SH-SY5Y (cell line): Measurements from ENCODE around the gene SLC10A6.

Experiments
- GATA2 ChIP-seq: IDR thresholded peaks from 2 replicates; pipeline ENCODE4 v1.6.1; 2011; ENCODE audit warnings: mild to moderate bottlenecking, low read depth, low read length
- GATA3 ChIP-seq: IDR thresholded peaks from 2 replicates; pipeline ENCODE4 v1.6.1; 2011; ENCODE audit warnings: low read depth, mild to moderate bottlenecking, low read length, moderate library complexity

The SLC10A6 gene

DNA sequence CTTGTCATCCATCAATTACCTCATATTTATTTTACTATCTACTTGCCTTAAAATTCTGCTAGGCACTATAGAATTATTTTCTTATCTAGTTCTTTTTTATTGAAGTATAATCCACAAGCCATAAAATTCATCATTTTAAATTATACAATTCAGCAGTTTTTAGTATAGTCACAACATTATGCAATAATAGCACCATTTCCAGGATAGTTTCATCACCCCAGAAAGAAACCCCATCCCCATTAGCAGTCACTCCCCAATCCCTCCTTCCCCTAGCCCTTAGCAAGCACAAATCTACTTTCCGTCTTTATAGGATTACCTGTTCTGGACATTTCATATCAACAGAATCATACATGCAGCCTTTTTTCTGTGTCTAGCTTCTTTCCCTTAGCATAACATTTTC, 15.6 kb downstream of the SLC10A6 start:
- TF ChIP-seq GATA2 (no peak), GATA3 (no peak)

DNA sequence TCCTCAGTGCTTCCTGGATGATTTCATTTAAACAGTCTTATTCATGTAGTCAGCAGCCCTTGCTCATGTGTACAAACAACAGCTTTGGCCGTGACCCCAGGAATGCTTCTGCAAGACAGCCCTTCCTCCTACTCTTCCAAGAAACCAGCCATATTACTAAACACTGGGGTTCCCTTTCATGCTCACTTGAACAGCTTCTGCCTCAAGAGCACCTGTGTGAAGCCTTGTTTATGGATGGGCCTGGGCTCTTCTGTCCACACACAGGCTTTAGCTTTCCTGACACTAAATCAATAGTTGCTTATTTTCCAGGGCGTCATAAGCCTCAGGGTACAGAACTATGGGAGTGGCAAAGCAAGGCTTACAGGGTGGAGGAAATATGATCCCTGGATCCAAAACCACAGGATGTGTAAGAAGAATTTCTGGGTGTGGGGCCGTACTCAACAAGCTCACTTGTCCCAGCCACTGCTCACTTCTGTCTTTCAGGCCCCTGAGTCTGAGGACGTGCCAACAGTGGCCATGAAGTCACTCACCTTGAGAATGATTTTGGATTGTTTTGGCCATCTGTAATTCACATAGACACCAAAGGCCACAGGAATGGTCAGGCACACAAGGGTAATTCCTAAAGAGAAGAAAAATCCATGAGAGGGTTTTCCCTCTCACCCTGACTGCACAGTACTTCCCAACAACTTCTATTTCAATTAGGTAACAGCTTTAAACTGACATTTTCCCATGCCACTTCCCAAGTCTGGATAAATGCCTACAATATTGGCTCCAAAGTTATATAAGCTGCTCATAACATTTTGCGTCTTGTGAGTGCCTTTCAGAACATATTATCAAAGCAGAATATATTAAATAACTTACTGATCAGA, 17.7 kb downstream of the SLC10A6 start:
- TF ChIP-seq GATA2 (no peak), GATA3 (no peak)

DNA sequence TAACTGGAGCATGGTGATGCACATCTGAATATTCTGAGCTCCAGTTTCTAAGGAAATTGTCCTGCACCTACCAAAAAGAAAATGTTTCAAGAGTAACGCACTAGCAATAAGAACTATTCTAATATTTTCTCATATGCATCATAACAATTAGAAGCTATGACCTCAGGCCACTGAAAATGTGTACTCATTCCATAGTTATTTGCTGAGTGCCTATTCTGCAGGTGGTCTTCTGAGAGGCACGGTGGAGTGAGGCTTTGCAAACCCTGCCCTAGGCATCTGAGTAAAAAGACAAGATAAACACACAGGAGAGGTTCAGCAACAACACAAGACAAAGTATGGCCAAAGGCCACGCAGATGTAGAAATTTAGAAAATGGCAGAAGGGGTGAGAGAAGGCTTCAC, 23.7 kb downstream of the SLC10A6 start:
- TF ChIP-seq GATA2: no peak
- TF ChIP-seq GATA3: no peak

DNA sequence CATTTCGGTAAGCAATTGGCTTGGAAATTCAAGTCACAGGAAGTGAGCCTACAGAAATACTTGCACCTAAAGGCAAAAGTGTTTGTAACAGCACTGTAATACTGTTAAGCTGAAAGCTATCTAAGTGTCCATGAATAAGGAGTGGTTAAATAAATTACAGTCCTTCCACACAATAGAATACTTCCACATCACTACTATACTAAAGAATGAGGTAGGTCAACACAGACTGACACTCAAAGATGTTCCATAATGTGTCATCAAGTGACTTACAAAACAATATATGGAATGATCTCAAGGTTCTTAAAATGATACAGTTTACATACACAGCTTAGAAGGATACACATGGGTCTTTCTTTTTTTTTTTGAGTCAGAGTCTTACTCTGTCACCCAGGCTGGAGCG, 27.0 kb downstream of the SLC10A6 start:
- no peak for TF ChIP-seq GATA2
- no peak for TF ChIP-seq GATA3

DNA sequence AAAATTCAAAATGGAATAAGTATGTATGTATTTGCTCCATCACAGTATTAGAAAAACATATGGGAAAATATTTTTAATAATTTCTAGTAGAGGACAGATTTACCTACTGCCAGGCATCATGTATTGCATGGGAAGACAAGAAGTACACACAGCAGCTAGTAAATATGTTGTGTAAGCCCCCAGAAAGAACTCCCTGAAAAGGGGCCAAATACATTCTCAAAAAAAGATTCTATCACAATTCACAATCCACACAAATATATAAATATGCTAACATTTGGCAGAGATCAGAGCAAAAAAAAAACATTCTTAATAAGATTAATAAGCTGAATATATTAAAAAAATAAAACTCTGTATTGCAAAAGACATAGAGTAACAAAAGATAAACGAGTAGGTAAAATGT, 28.0 kb downstream of the SLC10A6 start:
- no peak for TF ChIP-seq GATA2
- TF ChIP-seq GATA3: no peak

DNA sequence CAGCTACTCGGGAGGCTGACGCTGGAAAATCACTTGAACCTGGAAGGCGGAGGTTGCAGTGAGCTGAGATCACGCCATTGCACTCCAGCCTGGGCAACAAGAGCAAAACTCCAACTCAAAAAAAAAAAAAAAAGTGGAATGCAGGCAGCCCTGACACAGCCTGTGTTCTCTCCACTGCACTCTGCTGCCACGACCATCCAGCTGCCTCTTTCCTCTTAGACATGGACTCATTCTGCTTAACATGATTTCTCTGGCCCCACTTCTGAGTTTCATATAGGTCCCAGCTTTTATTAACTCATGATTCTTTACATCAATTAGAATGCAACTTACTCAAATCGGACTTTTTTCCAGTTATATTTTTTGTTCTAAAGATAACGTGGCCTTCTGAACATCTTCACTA, 29.6 kb downstream of the SLC10A6 start:
- no peak for TF ChIP-seq GATA2
- TF ChIP-seq GATA3: no peak

DNA sequence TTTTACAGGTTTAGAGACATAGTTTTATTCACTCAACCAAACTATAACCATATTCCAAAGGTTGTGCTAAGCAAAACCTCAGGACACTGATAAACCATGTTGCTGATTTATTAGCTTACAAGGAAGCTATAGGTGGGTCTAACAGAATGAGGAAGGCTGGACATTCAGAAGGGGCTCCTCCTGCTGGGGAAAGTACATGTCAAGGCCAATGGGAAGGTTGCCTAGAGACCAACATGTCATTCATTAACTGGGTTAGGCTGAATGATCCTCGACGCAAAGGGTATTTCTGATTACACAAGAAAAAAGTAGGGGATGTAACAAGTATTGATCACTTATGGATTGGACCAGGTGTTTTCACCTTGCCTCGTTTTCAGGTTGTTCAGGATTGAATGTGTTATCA, 30.3 kb downstream of the SLC10A6 start:
- TF ChIP-seq GATA3: no peak
- TF ChIP-seq GATA2: no peak

DNA sequence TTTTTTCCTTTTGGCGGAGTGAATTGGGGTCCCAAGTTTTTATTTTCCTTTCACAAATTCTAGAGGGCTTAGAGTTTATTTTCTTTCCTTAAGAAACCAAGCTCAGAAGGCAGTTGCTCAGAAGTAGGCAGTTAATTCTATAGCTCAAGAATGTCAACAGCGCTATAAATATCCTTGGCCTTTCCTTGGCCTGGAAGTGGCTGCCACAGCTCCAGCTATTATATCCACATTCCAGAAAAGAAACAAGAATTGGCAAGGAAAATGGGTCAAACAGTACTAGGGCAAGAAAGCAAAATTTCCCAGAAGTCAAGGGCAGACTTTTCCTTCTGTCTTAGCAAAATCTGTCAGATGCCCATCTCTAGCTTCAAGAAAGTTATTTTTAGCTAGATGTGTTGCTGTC, 31.0 kb downstream of the SLC10A6 start:
- TF ChIP-seq GATA2: no peak
- TF ChIP-seq GATA3: no peak

DNA sequence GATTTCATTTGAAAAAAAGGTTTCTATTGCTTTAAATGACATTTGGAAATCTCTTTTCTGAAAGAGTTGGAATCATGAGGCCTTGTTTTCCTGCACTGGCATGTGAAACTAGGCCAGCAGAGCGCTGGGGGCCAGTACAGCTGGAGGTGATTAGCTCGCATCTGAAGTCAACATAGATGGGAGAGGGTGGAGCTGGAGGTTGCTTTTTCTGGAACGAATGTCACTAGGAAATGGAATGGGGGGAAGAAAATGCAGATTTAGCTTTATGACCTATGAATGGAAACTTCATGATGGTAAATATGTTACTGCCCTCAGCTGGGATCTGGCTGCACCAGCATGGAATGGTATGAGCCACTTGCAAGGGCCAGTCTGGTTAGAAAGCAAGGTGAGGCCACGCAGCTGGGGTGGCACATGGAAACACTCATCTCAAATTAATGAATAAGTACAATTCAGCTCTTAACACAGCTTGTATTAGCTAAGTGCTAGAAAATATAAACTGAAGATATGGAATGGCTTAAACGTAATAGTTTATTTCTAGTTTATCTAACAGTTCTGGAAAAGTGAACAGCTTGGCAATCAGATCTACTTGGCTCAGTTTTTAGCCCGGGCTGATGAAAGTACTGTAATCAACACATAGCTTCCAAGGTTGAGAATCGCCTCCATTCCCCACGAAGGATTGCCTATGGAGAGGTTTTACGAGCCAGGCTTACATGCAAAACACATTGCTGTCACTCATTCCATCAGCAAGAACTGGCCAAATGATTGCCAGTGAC, 32.5 kb downstream of the SLC10A6 start:
- TF ChIP-seq GATA2: no peak
- no peak for TF ChIP-seq GATA3

DNA sequence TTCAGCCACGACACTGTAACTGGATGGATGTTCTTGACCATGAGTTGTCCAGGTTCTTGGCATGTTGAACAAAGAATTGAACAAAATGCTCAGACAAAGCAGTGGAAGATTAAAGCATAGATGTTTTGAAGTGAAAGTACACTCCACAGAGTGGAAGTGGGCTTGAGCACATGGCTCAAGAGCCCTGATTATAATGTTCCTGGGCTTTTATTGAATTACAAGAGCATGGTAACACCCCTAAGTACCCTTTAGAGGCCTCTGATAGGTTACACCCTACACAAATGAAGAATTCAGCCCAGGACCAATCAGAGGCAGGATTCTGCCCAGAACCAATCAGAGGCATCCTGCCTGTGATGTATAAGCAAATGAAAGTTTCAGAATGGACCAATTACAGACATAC, 33.5 kb downstream of the SLC10A6 start:
- TF ChIP-seq GATA2 (no peak), GATA3 (no peak)

DNA sequence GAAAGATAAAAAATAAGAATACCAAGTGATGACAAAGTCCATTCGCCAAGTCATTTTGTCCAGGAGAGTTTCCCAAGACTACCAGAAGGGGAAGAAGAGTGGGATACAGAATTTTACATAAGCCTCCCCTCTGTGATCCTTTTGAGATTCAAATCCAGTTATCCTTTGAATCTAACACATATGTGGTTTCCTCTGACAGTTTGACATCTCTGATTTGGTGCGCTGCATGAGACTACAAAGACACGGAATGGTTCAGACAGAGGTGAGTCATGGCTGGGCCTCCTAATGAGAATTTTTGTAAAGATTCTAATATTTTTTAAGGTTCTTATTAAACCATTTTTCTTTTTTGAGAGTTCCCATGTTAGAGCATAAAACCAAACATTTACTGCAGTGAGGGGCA, 38.3 kb downstream of the SLC10A6 start:
- TF ChIP-seq GATA3 (no peak), GATA2 (no peak)

DNA sequence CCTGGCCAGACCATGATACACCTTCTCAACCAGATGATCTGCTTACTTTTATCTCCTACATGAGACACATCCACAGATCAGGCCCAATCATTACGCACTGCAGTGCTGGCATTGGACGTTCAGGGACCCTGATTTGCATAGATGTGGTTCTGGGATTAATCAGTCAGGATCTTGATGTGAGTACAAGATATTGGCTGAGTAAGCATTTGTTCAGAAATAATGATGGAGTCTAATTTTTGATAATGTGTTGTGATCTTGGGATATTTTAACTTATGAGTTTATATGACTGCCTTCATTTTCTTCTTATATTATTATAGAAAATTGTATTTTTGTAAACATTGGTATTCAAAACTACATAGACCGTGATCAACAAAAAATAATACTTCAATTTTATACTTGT, 39.4 kb downstream of the SLC10A6 start:
- TF ChIP-seq GATA2 (no peak), GATA3 (no peak)

DNA sequence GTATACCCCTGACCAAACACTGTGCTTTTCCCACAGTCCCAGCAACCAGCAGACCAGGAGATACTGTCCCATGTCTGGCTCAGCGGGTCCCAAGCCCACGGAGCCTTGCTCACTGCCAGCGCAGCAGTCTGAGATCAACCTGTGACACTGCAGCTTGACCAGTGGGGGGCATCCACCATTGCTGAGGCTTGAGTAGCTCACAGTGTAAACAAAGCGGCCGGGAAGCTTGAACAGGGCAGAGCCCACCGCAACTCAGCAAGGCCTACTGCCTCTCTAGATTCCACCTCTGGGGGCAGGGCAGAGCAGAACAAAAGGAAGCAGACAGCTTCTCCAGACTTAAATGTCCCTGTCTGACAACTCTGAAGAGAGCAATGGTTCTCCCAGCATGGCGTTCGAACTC, 58.1 kb downstream of the SLC10A6 start:
- TF ChIP-seq GATA2 (no peak), GATA3 (no peak)

DNA sequence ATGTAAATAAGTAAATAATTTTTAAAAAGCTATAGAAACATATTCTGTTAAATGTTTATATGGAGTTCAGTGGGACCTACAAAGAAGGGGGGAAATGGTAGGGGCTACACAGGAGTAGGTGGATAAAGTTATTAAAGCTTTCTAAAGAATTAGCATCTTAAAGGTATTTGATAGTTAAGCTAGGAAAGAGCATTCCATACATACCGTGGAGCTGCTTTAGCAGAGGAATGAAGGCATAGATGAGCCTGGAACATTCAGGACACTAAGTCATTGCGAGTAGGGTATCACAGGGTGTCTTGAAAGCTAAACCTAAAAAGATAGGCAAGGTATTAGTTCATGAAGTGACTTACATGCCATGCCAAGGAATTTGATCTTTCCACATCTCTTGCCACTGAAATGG, 60.4 kb downstream of the SLC10A6 start:
- TF ChIP-seq GATA3 (no peak), GATA2 (no peak)

DNA sequence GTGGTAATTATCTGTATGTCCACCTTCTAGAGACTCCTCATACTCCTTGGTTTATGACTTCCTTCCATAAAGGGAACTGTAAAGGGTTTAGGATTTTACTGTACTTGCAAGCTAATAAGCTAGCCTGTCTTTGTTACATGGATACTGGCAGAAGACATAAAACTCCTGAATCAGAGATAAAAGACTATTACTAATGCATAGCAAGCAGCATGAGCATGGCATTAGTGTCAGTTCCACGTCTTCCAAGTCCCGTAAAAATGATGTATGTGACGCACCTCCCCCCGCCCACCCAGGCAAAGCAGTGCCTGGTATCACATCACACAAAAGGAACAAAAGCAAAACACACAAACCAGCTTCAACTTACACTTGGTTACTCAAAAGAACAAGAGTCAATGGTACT, 71.0 kb downstream of the SLC10A6 start:
- TF ChIP-seq GATA2 (no peak), GATA3 (no peak)
